HG03135 (cell line): ENCODE data around the gene DIPK2B.

Experiments
- ATAC-seq: cut with Tn5 transposase; IDR thresholded peaks from one replicate; pipeline ENCODE4 v1.9.1; 2021; ENCODE audit warnings: mild to moderate bottlenecking, moderate library complexity; ENCODE audit not compliant: unreplicated experiment

Gene DIPK2B

DNA sequence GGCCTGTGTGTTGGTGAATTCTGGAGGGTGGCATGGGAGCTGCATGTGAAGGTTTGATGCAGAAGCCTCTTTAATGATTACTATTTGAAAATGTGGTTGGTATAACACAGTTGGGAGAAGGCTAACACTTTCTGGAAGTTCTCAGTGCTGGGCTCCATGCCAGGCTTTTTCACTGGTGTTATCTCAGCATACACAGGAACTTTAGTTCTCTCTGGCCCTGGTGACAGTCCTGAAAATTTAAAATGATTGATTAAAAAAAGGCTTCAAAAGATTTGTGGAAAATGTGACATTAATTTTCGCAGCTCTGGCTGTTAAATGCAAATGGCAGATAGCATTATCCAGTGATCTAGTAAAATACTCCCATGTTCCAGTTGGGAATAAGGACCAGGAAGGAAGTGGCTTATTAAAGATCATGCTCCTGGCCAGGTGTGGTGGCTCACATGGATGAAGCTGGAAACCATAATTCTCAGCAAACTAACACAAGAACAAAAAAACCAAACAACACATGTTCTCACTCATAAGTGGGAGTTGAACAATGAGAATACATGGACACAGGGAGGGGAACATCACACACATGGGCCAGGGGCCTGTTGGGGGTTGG, 36.6 kb downstream of the DIPK2B start:
- ATAC-seq, result no peak

- ATAC-seq, result no peak
These were observed 43.0 kb downstream of the DIPK2B start for GRCh38 chrX:45157647-45158046.

GRCh38 chrX:45154462-45154861, 46.2 kb downstream of the DIPK2B start:
- no peak for ATAC-seq

DNA sequence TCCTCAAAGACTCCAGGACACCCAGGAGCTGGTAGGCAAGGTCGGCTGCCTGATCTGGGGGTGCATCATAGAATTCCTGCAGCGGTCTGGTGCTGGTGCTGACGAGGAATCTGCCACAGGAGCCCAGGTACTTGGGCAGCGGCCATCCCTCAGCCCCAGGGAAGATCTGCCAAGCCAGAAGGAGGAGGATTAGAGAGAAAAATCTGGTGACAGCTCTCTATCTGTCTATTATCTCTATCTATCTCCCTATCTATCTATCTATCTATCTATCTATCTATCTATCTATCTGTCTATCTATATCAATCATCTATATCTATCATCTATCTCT, 46.7 kb downstream of the DIPK2B start:
- ATAC-seq, result no peak
